HuH-7.5 (cell line): ENCODE results near the gene TNNT1.

ENCODE experiments used
- DNase-seq: peaks from one replicate; pipeline ENCODE4 v3.0.0; 2011; ENCODE audit warnings: low spot score

The TNNT1 gene

DNA sequence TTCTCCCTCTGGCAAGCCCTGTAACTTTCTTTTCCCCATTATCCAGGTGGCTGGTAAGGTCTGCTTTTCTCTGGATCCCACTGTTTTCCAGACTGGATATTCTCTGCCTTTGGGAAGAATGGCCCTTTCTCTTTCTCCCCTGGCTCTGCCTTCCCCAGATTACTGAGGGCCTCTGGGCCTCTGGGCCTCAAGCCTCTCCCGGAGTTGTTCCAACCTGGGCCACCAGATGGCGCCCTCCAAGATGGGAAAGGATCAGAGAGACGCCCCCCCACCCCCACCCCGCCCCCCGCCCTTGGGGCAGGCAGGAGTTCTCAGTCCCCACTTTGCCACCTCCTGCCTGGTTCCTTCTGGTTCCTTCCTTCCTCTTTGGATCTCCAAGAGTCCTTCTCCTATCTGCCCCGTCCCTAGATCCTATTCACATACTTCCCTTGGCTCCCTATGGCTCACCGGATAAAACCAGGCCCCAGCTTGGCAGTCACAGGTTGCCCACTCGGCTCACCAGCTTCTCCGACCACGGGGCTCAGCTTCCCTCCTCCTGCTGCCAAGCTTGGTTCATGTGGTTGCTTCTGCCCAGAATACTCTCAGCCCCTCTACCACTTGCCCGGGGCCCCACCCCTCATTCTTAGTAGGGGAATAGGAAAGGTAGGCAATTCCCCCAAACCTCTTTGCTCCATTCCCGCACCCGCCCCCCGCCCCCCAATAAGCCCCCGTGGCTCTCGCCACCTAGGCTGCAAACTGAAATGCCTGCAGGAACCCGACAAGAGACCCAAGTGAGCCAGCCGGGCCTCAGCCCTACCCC lies 60.3 kb downstream of the TNNT1 start:
- DNase-seq = peak; percentile 96

- DNase-seq = no peak
These were observed 61.0 kb downstream of the TNNT1 start for GRCh38 chr19:55088021-55088451.

DNA sequence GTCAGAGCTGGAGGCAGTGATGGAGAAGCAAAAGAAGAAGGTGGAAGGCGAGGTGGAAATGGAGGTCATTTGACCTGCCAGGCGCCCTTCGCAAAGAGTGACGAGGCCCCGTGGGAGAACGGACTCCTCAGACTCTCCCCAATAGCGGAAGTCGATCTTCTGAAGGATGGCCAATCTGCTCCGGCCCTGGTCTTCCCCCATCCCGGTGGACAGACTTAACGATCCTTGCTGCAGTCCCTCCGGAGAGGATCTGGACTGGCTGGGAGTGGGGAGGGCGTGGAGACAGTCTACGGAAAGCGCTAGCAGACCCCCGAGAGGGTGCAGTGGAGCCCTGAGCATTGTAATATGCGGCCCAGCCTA lies 61.5 kb downstream of the TNNT1 start:
- no peak for DNase-seq

GRCh38 chr19:55086730-55087541 lies 62.1 kb downstream of the TNNT1 start:
- no peak for DNase-seq

DNA sequence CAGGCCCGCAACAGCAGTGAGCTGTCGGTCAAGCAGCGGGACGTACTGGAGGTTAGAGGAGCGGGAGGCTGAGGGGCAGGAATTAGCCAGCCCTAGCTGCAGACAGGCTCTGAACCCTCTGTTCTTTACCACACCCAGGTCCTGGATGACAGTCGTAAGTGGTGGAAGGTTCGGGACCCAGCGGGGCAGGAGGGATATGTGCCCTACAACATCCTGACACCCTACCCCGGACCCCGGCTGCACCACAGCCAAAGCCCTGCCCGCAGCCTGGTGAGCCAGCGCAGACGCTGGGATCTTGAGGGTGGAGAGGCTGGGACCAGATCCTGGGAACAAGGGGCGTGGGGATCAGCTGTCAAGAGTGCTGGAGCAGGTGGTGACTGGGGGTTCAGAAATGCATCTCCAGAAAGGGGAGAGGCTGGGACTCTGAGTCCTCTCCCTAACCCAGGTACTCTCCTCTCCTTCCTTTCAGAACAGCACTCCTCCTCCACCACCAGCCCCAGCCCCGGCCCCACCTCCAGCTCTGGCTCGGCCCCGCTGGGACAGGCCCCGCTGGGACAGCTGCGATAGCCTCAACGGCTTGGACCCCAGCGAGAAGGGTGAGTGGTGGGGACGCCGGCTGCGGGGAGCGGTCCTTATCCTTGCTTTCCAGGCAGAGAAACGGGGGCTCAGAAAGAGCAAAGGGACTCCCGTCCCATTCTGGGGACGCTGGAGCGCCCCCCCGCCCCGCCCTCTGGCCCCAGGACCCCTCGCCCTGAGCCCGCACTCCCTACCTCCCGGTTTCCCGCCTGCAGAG lies 62.9 kb downstream of the TNNT1 start:
- DNase-seq = peak; percentile 47

DNA sequence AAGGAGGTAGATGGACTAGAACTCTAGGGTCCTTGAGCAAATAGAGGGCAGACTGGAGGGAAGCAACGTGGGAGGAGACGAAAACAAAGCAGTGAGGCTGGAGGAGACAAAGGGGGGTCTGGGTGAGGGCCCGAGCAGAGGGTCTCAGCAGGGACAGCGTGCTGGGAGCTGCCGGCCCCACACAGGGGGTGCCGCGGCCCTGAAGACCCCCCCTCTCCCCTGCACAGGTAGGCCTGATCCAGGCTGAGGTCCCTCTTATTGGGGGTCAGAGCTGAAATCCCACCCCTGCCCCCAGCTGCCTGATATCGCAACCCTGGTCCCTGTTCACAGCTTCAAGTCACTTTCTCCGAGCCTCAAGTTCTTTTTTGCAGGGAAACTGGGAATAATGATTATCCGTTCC lies 64.6 kb downstream of the TNNT1 start:
- no peak for DNase-seq

DNA sequence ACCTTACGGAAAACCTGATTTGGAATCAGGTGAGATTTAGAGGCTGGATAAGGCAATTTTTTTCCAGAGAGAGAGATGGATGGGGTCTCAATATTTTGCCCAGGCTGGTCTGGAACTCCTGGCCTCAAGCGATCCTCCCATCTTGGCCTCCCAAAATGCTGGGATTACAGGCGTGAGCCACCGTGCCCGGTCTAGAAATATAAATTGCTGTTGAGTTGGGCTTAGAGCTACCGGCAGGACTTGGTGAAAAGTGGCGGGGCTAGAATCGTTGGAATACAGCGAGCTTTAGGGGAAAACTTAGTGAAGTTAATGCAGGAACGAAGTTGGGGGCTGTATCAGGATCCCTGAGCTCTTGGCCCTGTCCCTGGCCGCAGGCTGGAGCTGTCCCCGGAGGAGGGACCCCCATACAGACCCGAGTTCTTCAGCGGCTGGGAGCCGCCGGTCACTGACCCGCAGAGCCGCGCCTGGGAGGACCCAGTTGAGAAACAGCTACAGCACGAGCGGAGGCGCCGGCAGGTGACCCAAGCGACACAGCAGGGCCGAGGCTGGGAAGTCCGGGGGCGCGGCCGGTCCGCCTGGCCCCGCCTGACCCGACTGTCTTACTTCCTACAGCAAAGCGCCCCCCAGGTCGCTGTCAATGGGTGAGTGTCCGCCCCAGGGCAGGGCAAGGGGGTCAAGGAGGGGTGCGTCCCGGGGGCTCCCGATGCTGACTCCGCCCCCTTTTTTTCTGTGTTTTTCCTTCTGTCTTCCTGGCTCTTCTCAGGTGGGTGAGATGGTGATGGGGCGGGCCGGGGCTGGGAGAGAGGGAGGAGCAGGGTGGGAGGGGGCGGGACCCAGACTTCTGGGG lies 65.8 kb downstream of the TNNT1 start:
- DNase-seq = peak; percentile 71
